GM19372 (cell line): Measurements from ENCODE around the gene TRIM40.

ENCODE experiments used
- ATAC-seq: cut with Tn5 transposase; IDR thresholded peaks from one replicate; pipeline ENCODE4 v1.9.1; 2021; ENCODE audit warnings: mild to moderate bottlenecking, low read depth, moderate library complexity; ENCODE audit not compliant: unreplicated experiment

The TRIM40 gene

GRCh38 chr6:30145818-30146217 is 9.9 kb downstream of the TRIM40 start:
- no peak for ATAC-seq

GRCh38 chr6:30147096-30147495 is 11.2 kb downstream of the TRIM40 start:
- ATAC-seq, result no peak

- no peak for ATAC-seq
These were observed 13.3 kb downstream of the TRIM40 start for GRCh38 chr6:30149234-30149633.

GRCh38 chr6:30149858-30150550 is 14.1 kb downstream of the TRIM40 start:
- ATAC-seq, result no peak

- ATAC-seq, result no peak
These were observed 14.9 kb downstream of the TRIM40 start for GRCh38 chr6:30150671-30151395.

GRCh38 chr6:30151580-30151979 is 15.6 kb downstream of the TRIM40 start:
- no peak for ATAC-seq

- no peak for ATAC-seq
These were observed 16.2 kb downstream of the TRIM40 start for GRCh38 chr6:30152016-30152673.

GRCh38 chr6:30152910-30153610 is 17.1 kb downstream of the TRIM40 start:
- ATAC-seq, result no peak

GRCh38 chr6:30154061-30154460 is 18.1 kb downstream of the TRIM40 start:
- no peak for ATAC-seq

- no peak for ATAC-seq
These were observed 19.0 kb downstream of the TRIM40 start for GRCh38 chr6:30154709-30155519.

- ATAC-seq, result no peak
These were observed 19.8 kb downstream of the TRIM40 start for GRCh38 chr6:30155520-30156261.

- no peak for ATAC-seq
These were observed 20.3 kb downstream of the TRIM40 start for GRCh38 chr6:30156262-30156599.

GRCh38 chr6:30156774-30157173 is 20.8 kb downstream of the TRIM40 start:
- no peak for ATAC-seq

- no peak for ATAC-seq
These were observed 21.6 kb downstream of the TRIM40 start for GRCh38 chr6:30157581-30157980.

GRCh38 chr6:30157999-30158398 is 22.1 kb downstream of the TRIM40 start:
- ATAC-seq, result no peak

GRCh38 chr6:30158475-30159040 is 22.6 kb downstream of the TRIM40 start:
- ATAC-seq, result no peak

- no peak for ATAC-seq
These were observed 24.3 kb downstream of the TRIM40 start for GRCh38 chr6:30160008-30160784.

- no peak for ATAC-seq
These were observed 25.0 kb downstream of the TRIM40 start, which contains the start of gene TRIM10 for GRCh38 chr6:30160785-30161531. TSS of gene TRIM10 (minus strand) at chr6:30161211. CDS start at chr6:30160858, 353 bp downstream.
